RWPE2 (cell line): Measurements from ENCODE around the gene CCDC9B.

Source experiments
- ATAC-seq: fragments of 200-7000 bp; cut with Tn5 transposase; 3 replicates; pipeline ENCODE4 v1.9.1; 2021; ENCODE audit warnings: low read depth
- DNase-seq: peaks from one replicate; pipeline ENCODE4 v3.0.0-alpha.2; 2020; ENCODE audit warnings: low spot score
- H3K27ac ChIP-seq: fragments of 450-650 bp; 2 replicates; pipeline ENCODE4 v1.5.1; 2017; ENCODE audit warnings: mild to moderate bottlenecking; ENCODE audit not compliant: poor library complexity, severe bottlenecking
- H3K27me3 ChIP-seq: fragments of 250-450 bp; sonication (Bioruptor Pico); 2 replicates; pipeline ENCODE4 v1.5.1; 2021; ENCODE audit warnings: mild to moderate bottlenecking, moderate library complexity; ENCODE audit not compliant: insufficient read depth, poor library complexity, severe bottlenecking
- H3K36me3 ChIP-seq: fragments of 250-450 bp; sonication (Bioruptor Pico); 2 replicates; pipeline ENCODE4 v1.5.1; 2020; ENCODE audit warnings: low read depth, mild to moderate bottlenecking, moderate library complexity
- H3K4me1 ChIP-seq: fragments of 250-450 bp; sonication (Bioruptor Pico); 2 replicates; pipeline ENCODE4 v1.5.1; 2021; ENCODE audit warnings: mild to moderate bottlenecking, moderate library complexity; ENCODE audit not compliant: insufficient read depth, poor library complexity, severe bottlenecking
- H3K4me3 ChIP-seq: fragments of 250-450 bp; sonication (Bioruptor Pico); 2 replicates; pipeline ENCODE4 v1.5.1; 2021; ENCODE audit warnings: mild to moderate bottlenecking, moderate library complexity; ENCODE audit not compliant: severe bottlenecking
- H3K9me3 ChIP-seq: fragments of 250-450 bp; sonication (Bioruptor Pico); 2 replicates; pipeline ENCODE4 v1.5.1; 2021; ENCODE audit warnings: mild to moderate bottlenecking, moderate library complexity; ENCODE audit not compliant: severe bottlenecking
- TF ChIP-seq, protein P1 (sequence below): fragments of 450-650 bp; IDR thresholded peaks from one replicate; pipeline ENCODE4 v1.5.1; 2017; ENCODE audit warnings: mild to moderate bottlenecking, moderate library complexity; ENCODE audit not compliant: poor library complexity, severe bottlenecking

Gene CCDC9B

GRCh38 chr15:40328176-40328575 lies 12.6 kb downstream of the CCDC9B start:
- H3K27me3 ChIP-seq = no peaks in the 10 kb centered on the region
- H3K4me1 ChIP-seq = peaks cover 38% of the 10 kb centered on the region
- H3K27ac ChIP-seq = peak overlapping the region; percentile 76
- no peak for DNase-seq
- peak; percentile 45 for ATAC-seq
- TF ChIP-seq, protein P1, sequence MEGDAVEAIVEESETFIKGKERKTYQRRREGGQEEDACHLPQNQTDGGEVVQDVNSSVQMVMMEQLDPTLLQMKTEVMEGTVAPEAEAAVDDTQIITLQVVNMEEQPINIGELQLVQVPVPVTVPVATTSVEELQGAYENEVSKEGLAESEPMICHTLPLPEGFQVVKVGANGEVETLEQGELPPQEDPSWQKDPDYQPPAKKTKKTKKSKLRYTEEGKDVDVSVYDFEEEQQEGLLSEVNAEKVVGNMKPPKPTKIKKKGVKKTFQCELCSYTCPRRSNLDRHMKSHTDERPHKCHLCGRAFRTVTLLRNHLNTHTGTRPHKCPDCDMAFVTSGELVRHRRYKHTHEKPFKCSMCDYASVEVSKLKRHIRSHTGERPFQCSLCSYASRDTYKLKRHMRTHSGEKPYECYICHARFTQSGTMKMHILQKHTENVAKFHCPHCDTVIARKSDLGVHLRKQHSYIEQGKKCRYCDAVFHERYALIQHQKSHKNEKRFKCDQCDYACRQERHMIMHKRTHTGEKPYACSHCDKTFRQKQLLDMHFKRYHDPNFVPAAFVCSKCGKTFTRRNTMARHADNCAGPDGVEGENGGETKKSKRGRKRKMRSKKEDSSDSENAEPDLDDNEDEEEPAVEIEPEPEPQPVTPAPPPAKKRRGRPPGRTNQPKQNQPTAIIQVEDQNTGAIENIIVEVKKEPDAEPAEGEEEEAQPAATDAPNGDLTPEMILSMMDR = no peak
- H3K4me3 ChIP-seq = no peak overlapping the region
- peaks cover 19% of the 10 kb centered on the region for H3K36me3 ChIP-seq
- H3K9me3 ChIP-seq = no peaks in the 10 kb centered on the region

DNA sequence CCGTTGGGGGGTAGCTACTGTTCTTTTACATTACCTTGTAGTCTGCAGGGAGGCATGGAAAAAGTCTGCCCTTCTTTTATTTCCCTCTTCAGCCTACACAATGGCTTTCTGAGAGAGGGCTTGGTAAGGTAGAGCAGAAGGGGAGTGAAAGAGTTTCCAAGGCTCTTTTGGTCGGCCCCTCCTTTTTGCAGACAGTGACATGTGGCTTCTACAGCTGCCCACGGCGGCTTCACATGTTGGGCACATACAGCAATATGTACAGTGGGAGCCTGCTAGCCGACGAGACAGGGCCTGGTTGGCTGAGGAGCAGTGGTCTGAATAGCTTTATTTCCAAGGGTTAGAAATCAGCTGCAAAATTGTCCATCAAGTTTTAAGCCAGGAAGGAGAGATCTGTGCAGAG lies 13.3 kb downstream of the CCDC9B start:
- Histone ChIP-seq H3K4me3 (no peak overlapping the region), H3K4me1 (peaks cover 38% of the 10 kb centered on the region), H3K27ac (peak overlapping the region; percentile 76)

DNA sequence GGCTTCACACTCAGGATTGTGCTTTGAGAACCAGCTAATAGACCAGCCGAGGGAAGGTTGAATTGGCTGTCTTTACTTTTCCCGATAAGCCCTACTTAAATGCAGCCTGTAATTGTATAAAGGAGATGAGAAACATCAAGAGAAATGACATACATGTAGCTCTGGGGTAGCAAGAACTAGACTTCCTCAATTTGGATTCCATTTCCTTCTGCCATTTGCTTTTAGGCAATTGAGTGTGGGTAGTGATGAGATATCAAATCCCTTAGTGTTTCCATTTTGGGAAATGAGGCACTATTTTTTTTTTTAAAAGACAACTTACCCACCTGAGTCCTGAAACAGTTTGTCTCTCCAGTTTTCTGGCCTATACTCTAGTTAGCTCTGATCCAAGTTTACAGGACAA lies 15.0 kb downstream of the CCDC9B start:
- ATAC-seq (no peak), DNase-seq (no peak)
- TF ChIP-seq, protein P1 = no peak
- peaks cover 38% of the 10 kb centered on the region for H3K4me1 ChIP-seq
- no peaks in the 10 kb centered on the region for H3K27me3 ChIP-seq
- H3K36me3 ChIP-seq = peaks cover 19% of the 10 kb centered on the region
- H3K4me3 ChIP-seq = no peak overlapping the region
- H3K27ac ChIP-seq = no peak overlapping the region
- no peaks in the 10 kb centered on the region for H3K9me3 ChIP-seq

More for the DNA sequence above, 13.3 kb downstream of the CCDC9B start:
- Histone ChIP-seq H3K27me3 (no peaks in the 10 kb centered on the region), H3K9me3 (no peaks in the 10 kb centered on the region), H3K36me3 (peaks cover 19% of the 10 kb centered on the region)
- ATAC-seq (no peak), DNase-seq (peak; percentile 61)
- TF ChIP-seq, protein P1 = no peak

DNA sequence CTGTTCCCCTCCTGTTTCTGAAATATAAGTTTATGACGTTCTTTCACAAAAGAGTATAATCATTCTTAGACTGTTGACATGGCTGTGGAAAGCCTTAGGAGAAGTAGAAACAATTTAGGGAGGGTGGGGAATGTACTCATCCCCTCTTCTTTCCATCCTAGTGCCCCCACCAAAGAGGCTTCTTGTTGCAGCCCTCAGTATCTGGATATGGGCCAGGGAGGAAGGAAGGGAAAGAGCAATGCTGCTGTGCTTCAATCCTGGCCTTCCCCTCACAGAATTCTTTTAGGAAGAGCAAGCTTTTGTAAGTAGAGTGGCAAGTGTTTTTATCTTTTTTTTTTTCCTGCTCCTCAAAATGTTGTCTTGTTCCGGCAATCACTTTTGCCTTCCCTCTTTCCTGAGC lies 15.6 kb downstream of the CCDC9B start:
- no peaks in the 10 kb centered on the region for H3K9me3 ChIP-seq
- ATAC-seq = no peak
- H3K4me3 ChIP-seq = peak overlapping the region; percentile 98
- TF ChIP-seq, protein P1 = no peak
- H3K27ac ChIP-seq = peak overlapping the region; percentile 54
- no peaks in the 10 kb centered on the region for H3K27me3 ChIP-seq
- peaks cover 19% of the 10 kb centered on the region for H3K36me3 ChIP-seq
- H3K4me1 ChIP-seq = peaks cover 38% of the 10 kb centered on the region
- DNase-seq = no peak
